DOHH2 (cell line): ENCODE results near the gene PIGB.

Experiments used
- H3F3A ChIP-seq: fragments of 200-600 bp; sonication (generic), shearing (Covaris generic); 2 replicates; pipeline ENCODE4 v1.6.0; 2016; ENCODE audit warnings: antibody characterized with exemption, mild to moderate bottlenecking; ENCODE audit not compliant: control insufficient read depth, insufficient read depth
- H3K27ac ChIP-seq: fragments of 200-600 bp; sonication (generic); 2 replicates; pipeline ENCODE4 v1.5.1; 2014; ENCODE audit warnings: low read depth, mild to moderate bottlenecking, low read length, moderate library complexity
- H3K27me3 ChIP-seq: fragments of 200-600 bp; sonication (generic); 2 replicates; pipeline ENCODE4 v1.6.1; 2014; ENCODE audit warnings: mild to moderate bottlenecking, low read length, mixed read lengths; ENCODE audit not compliant: control insufficient read depth
- H3K36me3 ChIP-seq: fragments of 200-600 bp; sonication (generic); 2 replicates; pipeline ENCODE4 v1.6.1; 2014; ENCODE audit warnings: mild to moderate bottlenecking, low read length, moderate library complexity, mixed read lengths; ENCODE audit not compliant: control insufficient read depth
- H3K4me1 ChIP-seq: fragments of 200-600 bp; sonication (generic); 2 replicates; pipeline ENCODE4 v1.6.1; 2014; ENCODE audit warnings: mild to moderate bottlenecking, low read length, mixed read lengths; ENCODE audit not compliant: control insufficient read depth
- H3K4me2 ChIP-seq: fragments of 200-600 bp; sonication (generic); 2 replicates; pipeline ENCODE4 v1.6.0; 2014; ENCODE audit warnings: mild to moderate bottlenecking, low read length, moderate library complexity
- H3K4me3 ChIP-seq: fragments of 200-600 bp; sonication (generic); 2 replicates; pipeline ENCODE4 v1.5.1; 2014; ENCODE audit warnings: mild to moderate bottlenecking, low read length, mixed read lengths
- H3K79me2 ChIP-seq: fragments of 200-600 bp; sonication (generic); 2 replicates; pipeline ENCODE4 v1.6.1; 2014; ENCODE audit warnings: mild to moderate bottlenecking, low read length, mixed read lengths; ENCODE audit not compliant: control insufficient read depth
- H3K9me2 ChIP-seq: fragments of 200-600 bp; sonication (generic); replicated peaks from 2 replicates; pipeline ENCODE4 v1.6.1; 2014; ENCODE audit warnings: mild to moderate bottlenecking, low read length, mixed read lengths; ENCODE audit not compliant: control insufficient read depth
- H3K9me3 ChIP-seq: fragments of 200-600 bp; sonication (generic); 2 replicates; pipeline ENCODE4 v1.6.1; 2014; ENCODE audit warnings: antibody characterized with exemption, low read length, mixed read lengths; ENCODE audit not compliant: control insufficient read depth, insufficient read depth
- H4K20me1 ChIP-seq: fragments of 200-600 bp; sonication (generic); 2 replicates; pipeline ENCODE4 v1.6.0; 2014; ENCODE audit warnings: low read depth, mild to moderate bottlenecking, antibody characterized with exemption, low read length, moderate library complexity; ENCODE audit not compliant: control insufficient read depth, insufficient read depth
- EZH2phosphoT487 ChIP-seq: fragments of 200-600 bp; sonication (generic); IDR thresholded peaks from 2 replicates; pipeline ENCODE4 v1.6.1; 2017; ENCODE audit warnings: borderline replicate concordance, mild to moderate bottlenecking, antibody characterized with exemption, low read length, moderate library complexity, mixed read lengths
- TF ChIP-seq, protein P1 (sequence below): fragments of 200-600 bp; sonication (generic); IDR thresholded peaks from one replicate; pipeline ENCODE4 v1.5.1; 2014; ENCODE audit warnings: antibody characterized with exemption, mild to moderate bottlenecking, low read depth, low read length; ENCODE audit not compliant: poor library complexity, severe bottlenecking

PIGB gene

DNA sequence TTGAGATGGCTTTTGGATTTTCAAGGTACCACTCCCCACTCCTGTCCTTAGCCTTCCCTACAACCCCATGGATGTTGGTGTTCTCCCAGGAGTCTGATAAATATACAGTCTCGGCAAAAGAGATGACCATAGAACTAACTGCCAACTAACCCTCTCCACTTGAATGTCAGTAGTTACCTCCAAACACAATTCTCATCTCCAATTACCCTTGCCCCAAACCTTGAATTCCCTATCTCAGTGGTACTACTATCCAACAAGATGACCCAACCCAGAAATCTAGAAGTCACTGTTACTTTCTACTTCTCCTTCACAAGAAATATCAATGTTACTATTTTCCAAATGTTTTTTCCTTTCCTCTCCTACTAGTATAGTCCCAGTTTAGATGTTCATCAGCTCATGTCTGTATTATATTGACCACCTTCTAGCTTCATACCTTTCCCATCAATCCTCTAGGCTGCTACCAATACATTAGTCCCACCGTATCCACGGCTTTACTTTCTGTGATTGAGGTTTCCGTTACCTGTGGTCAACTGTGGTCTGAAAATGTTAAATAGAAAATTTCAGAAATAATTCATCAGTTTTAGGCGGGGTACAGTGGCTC lies 38.1 kb downstream of the PIGB start:
- H3K79me2 ChIP-seq: no peaks in the 10 kb centered on the region
- H3K36me3 ChIP-seq: no peaks in the 10 kb centered on the region
- H3F3A ChIP-seq: no peaks in the 10 kb centered on the region
- no peaks in the 10 kb centered on the region for H3K9me2 ChIP-seq
- no peak overlapping the region for H3K4me3 ChIP-seq
- no peaks in the 10 kb centered on the region for H4K20me1 ChIP-seq
- no peaks in the 10 kb centered on the region for H3K4me1 ChIP-seq
- H3K27ac ChIP-seq: no peak overlapping the region
- H3K9me3 ChIP-seq: no peaks in the 10 kb centered on the region
- H3K4me2 ChIP-seq: no peak overlapping the region
- H3K27me3 ChIP-seq: no peaks in the 10 kb centered on the region
- no peak for TF ChIP-seq EZH2phosphoT487
- TF ChIP-seq, protein P1, sequence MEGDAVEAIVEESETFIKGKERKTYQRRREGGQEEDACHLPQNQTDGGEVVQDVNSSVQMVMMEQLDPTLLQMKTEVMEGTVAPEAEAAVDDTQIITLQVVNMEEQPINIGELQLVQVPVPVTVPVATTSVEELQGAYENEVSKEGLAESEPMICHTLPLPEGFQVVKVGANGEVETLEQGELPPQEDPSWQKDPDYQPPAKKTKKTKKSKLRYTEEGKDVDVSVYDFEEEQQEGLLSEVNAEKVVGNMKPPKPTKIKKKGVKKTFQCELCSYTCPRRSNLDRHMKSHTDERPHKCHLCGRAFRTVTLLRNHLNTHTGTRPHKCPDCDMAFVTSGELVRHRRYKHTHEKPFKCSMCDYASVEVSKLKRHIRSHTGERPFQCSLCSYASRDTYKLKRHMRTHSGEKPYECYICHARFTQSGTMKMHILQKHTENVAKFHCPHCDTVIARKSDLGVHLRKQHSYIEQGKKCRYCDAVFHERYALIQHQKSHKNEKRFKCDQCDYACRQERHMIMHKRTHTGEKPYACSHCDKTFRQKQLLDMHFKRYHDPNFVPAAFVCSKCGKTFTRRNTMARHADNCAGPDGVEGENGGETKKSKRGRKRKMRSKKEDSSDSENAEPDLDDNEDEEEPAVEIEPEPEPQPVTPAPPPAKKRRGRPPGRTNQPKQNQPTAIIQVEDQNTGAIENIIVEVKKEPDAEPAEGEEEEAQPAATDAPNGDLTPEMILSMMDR: no peak

DNA sequence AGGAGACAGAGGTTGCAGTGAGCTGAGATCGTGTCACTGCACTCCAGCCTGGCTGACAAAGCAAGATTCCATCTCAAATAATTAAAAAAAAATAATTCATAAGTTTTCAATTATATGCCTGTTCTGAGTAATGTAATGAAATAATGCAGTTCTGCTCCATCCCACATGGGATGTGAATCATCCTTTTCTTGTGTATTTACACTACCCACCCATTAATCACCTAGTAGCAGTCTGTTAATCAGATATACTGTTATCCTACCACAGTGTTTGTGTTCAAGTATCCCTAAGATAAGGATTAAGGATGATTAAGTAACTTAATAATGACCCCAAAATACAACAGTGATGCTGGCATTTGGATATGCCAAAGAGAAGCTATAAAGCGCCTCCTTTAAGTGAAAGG lies 38.8 kb downstream of the PIGB start:
- no peaks in the 10 kb centered on the region for H3K4me1 ChIP-seq
- TF ChIP-seq EZH2phosphoT487: no peak
- TF ChIP-seq, protein P1: no peak
- H3K27me3 ChIP-seq: no peaks in the 10 kb centered on the region
- H3K9me3 ChIP-seq: no peaks in the 10 kb centered on the region
- no peak overlapping the region for H3K27ac ChIP-seq
- no peaks in the 10 kb centered on the region for H4K20me1 ChIP-seq
- H3K36me3 ChIP-seq: no peaks in the 10 kb centered on the region
- H3K4me3 ChIP-seq: no peak overlapping the region
- no peaks in the 10 kb centered on the region for H3F3A ChIP-seq
- no peaks in the 10 kb centered on the region for H3K9me2 ChIP-seq
- H3K4me2 ChIP-seq: no peak overlapping the region
- H3K79me2 ChIP-seq: no peaks in the 10 kb centered on the region

DNA sequence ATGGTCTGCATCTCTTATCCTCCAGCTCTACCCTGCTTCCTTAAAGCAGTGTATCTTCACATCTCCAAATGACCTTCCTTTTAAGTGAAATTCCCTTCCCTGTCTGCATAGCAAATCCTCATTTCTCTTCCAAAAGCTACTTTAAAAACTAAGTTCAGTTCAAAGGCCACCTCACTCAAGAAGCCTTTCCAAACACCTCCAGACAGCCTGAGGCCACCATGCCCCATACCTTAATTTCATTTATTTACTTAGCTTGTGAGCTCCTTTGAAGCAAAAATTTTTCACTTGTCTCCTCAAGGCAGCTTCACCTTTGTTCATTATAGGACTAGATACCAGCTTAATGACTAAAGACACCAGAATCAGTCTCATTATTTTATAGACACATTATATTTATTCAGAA lies 39.4 kb downstream of the PIGB start:
- Histone ChIP-seq H3K27ac (no peak overlapping the region), H3K4me1 (no peaks in the 10 kb centered on the region), H4K20me1 (no peaks in the 10 kb centered on the region), H3F3A (no peaks in the 10 kb centered on the region), H3K4me3 (no peak overlapping the region), H3K36me3 (no peaks in the 10 kb centered on the region), H3K4me2 (no peak overlapping the region), H3K9me2 (no peaks in the 10 kb centered on the region), H3K9me3 (no peaks in the 10 kb centered on the region), H3K27me3 (no peaks in the 10 kb centered on the region), H3K79me2 (no peaks in the 10 kb centered on the region)
- TF ChIP-seq, protein P1: no peak
- TF ChIP-seq EZH2phosphoT487: no peak
